Astrocyte of the cerebellum (primary cell): ENCODE measurements around the gene PSMG1.

Experiments
- DNase-seq: peaks from one replicate; pipeline ENCODE4 v3.0.0-alpha.2; 2011; ENCODE audit warnings: low read depth
- H3K4me3 ChIP-seq: 2 replicates; pipeline ENCODE4 v1.5.1; 2011; ENCODE audit warnings: mild to moderate bottlenecking, low read depth, low read length, moderate library complexity
- CTCF ChIP-seq: IDR thresholded peaks from 2 replicates; pipeline ENCODE4 v1.5.1; 2012; ENCODE audit warnings: low read length, low read depth, moderate library complexity, mild to moderate bottlenecking; ENCODE audit errors: missing control alignments
- in situ Hi-C: cut with HindIII; loops from 2 replicates; pipeline ENCODE4 v1.10.0; 2017; ENCODE audit warnings: low sequenced_read_pairs

PSMG1 gene

GRCh38 chr21:39131791-39132190 is 51.5 kb downstream of the PSMG1 start:
- no peak for TF ChIP-seq CTCF
- in situ Hi-C loops = no loop called here
- no peak for DNase-seq
- H3K4me3 ChIP-seq = no peak overlapping the region

GRCh38 chr21:39127506-39127905 is 55.7 kb downstream of the PSMG1 start:
- TF ChIP-seq CTCF = no peak
- DNase-seq = no peak
- H3K4me3 ChIP-seq = no peak overlapping the region
- in situ Hi-C loops = no loop called here

- no peak for TF ChIP-seq CTCF
- H3K4me3 ChIP-seq = no peak overlapping the region
- in situ Hi-C loops = no loop called here
- no peak for DNase-seq
Observed at GRCh38 chr21:39126486-39126806, 56.8 kb downstream of the PSMG1 start.

- TF ChIP-seq CTCF = peak; percentile 71
- H3K4me3 ChIP-seq = no peak overlapping the region
- in situ Hi-C loops = no loop called here
- DNase-seq = peak; percentile 53
Observed at GRCh38 chr21:39125752-39126485, 57.3 kb downstream of the PSMG1 start.
